Right kidney (tissue), 1 donor: ENCODE results near the gene SLC22A3.
"Not testable (repeated sequence)": the region's sequence is repeated elsewhere in the genome, so short reads cannot be mapped to it uniquely, and the experiment has no call there.

Source experiments
- DNase-seq: peaks from one replicate; pipeline ENCODE4 v3.0.0-alpha.2; 2016

The SLC22A3 gene

DNA sequence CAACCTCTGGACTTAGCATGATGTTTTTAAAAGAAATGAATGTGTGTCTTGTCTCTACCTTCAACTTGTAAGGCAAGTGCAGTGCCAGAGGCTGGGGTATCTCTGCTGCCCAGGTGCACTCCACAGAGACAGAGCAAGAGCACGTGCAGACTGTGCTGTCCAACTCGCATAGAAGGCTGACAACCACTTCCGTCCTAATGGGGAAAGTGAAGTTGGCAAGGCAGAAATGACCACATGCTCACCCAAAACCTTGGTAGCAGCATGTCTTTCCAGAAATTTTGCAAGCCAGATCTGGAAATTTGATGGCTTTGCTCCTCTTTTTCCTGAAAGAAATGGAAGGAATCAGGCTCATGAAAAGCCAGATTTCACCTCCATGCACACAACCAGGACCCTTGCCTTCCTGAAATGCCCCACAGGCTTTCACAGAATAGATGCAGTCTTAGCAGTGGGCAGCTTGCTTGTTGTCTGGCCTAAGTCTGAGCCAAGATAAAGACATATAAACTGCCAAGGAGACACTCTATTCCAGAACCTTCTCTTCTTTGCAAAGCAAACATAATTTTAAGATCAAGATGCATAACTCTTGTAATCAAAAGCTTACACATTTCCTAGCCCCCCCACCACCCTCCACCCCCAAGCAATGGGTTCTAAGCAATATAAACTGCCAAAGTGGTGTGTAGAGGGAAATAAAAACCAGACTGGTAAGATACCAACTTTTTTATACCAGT lies 26.8 kb downstream of the SLC22A3 start:
- DNase-seq, result no peak

- no peak for DNase-seq
Observed at GRCh38 chr6:160375561-160375949, 27.4 kb downstream of the SLC22A3 start.

DNA sequence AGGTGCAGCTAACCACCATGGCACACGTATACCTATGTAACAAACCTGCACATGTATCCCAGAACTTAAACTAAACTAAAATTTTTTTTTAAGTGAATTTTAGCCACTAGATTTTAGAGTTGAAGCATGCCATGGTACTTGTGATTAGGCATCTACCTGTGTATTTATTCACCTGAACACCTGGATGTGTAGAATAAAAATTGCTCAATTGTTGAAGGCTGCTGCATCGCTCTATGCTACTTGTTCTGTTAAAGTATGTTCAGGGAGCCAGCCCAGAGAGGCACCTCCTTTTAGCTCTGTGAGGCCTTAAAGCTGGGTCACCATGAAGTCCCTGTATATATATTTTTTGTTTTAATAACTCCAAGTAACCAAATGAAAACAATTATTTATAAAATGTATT lies 28.3 kb downstream of the SLC22A3 start:
- no peak for DNase-seq

- no peak for DNase-seq
Observed at GRCh38 chr6:160378218-160378617, 30.0 kb downstream of the SLC22A3 start.

- DNase-seq, result no peak
Observed at GRCh38 chr6:160378882-160379281, 30.7 kb downstream of the SLC22A3 start.

DNA sequence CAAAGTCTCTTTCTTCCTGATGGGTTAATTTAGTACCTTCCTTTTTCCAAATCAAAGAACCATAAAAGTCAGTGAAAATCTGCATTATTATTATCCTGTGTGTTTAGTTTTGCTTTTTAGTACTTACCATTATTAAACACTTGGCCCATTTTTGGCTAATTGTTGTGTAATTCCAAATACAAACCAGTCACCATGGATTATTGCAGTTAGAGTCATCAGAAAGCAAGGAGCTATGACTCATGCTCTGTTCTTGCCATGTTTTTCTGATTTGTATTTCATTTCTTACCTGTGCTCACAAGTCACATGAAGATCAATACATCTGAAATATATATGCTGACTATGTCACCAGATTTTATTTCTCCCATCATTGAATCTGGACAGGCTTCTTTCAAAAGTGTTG lies 31.3 kb downstream of the SLC22A3 start:
- DNase-seq, result no peak

- DNase-seq, result no peak
Observed at GRCh38 chr6:160382946-160383345, 34.8 kb downstream of the SLC22A3 start.

DNA sequence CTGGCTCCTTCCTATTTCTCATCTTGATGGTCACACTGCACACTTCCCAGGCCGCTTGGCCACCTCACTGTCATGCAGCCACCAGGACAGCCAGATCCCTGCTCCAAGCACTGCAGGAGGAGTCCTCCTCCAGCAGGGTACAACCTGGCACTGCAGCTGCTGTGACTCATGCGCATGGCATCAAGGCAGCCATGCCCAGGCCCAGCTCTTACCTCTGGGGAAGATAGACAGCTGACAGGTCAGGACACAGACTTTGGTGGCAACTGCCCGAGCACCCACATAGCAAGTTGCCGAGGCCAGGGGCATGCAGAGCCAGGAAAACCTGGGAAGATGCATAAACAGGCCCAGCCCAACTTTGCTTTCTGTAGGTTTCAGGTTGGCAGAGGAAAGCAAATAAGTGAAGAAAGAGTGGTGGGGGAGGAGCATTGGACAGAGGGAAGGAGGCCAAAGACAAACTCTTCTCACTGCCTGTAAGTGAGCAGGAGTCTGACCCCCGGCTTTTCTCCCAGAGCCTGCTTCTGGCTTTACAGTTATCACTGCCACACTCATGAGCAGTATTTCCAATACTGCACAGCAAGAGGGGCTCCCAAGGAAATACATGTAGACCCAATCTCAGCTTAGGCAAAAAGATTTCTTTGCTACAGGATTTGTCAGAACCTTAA lies 38.8 kb downstream of the SLC22A3 start:
- no peak for DNase-seq

GRCh38 chr6:160387916-160388643 lies 39.9 kb downstream of the SLC22A3 start:
- no peak for DNase-seq

- DNase-seq, result no peak
Observed at GRCh38 chr6:160388922-160389321, 40.7 kb downstream of the SLC22A3 start.

DNA sequence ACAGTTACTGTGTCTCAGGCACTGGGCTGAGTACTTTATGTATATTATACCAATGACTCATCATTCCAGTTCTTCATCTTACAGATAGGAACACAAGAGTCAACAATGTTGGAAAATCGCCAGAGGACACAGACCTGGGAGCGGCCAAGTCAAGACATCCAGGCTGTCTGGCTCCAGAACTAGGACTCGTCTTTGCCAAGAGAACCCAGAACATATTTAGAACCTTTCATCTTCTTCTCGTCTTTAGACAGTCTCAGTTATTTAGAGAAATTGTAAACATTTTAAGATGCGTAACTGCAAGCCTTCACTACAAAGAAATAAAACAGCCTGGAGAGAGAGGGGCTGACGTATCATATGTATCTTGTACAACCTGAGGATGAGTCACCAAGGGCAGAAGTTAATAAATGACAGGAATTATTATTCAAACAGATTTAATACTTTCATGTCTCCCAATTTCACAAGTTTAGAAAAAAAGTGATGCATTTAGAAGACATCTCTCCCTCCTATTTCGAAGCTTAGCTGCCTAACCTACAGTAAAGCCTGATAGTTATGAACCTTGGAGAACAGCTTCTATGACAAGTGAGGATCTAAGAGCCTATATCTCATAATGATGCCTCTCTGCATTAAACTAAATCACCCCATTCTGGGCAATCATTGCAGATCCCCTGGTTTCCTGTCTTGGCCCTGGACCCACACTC lies 43.4 kb downstream of the SLC22A3 start:
- no peak for DNase-seq

DNA sequence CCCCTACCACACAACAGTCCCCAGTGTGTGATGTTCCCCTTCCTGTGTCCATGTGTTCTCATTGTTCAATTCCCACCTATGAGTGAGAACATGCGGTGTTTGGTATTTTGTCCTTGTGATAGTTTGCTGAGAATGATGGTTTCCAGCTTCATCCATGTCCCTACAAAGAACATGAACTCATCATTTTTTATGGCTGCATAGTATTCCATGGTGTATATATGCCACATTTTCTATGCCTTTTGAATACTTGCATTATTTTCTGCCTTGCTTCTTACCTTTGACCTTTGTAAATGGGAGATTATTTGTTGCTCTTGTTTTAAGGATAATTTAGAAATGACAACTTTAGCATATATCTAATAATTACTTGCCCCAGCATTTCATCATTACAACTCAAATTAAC lies 45.3 kb downstream of the SLC22A3 start:
- DNase-seq, result not testable (repeated sequence)

- DNase-seq, result no peak
Observed at GRCh38 chr6:160393891-160394653, 45.9 kb downstream of the SLC22A3 start.

GRCh38 chr6:160394654-160395035 lies 46.5 kb downstream of the SLC22A3 start:
- DNase-seq, result no peak

- DNase-seq, result no peak
Observed at GRCh38 chr6:160395187-160395586, 47.0 kb downstream of the SLC22A3 start.

DNA sequence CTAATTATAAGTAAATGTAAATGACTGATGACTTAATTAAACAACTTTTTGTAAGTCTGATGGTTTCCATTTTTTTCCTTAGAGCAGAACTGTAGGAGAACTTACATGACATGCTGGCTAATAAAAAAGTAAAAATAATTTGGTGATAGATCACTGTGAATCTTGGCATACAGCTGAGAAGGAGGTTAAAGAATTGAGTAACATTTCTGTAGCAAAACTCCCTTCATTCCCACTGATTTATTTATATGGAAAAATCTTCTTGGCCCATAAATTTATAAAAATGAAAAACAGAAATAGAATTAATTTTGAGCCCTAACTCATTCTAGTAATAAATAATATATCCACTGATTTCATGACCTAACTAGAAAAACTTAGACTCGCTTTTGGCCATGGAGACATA lies 48.1 kb downstream of the SLC22A3 start:
- DNase-seq, result no peak

- DNase-seq, result no peak
Observed at GRCh38 chr6:160398674-160399271, 50.6 kb downstream of the SLC22A3 start.

GRCh38 chr6:160400446-160400845 lies 52.3 kb downstream of the SLC22A3 start:
- DNase-seq, result no peak

GRCh38 chr6:160408528-160408927 lies 60.4 kb downstream of the SLC22A3 start:
- DNase-seq, result no peak

DNA sequence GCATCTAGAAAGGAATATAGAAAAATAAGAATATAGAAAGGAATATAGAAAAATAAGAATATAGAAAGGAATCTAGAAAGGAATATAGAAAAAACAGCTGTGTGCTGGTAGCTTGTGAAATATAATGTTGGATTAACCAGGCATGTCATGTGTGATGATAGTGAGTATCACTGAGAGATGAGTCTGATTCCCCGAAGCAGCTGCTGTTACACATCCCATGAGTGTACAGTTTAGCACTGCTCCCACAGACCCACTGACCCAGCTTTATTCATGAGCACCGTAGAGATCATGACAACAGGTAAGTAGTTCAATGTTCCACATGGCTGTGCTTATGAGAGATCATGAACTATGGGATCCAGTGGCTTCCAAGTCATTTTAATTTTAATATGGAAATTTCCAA lies 64.8 kb downstream of the SLC22A3 start:
- DNase-seq, result no peak

- DNase-seq, result no peak
Observed at GRCh38 chr6:160417146-160417545, 69.0 kb downstream of the SLC22A3 start.

- DNase-seq, result no peak
Observed at GRCh38 chr6:160417550-160417949, 69.4 kb downstream of the SLC22A3 start.
